ENCODE data around the gene KLHL22. TPM values are rescaled to one million over a fixed set of nuclear protein-coding genes. Genes with fewer than 3 reads are reported as not detected.
A peak's percentile ranks its signal among the peaks of the same experiment; 100 is the strongest.

KLHL22 gene
- total and polyA plus RNA-seq, 2 of the 4 experiments (the other 2 are of a cell fraction) = 27.1 to 30.1 TPM

- POLR2A ChIA-PET (ENCODE audit: unreplicated experiment) = no interaction called here
- CTCF ChIA-PET = no interaction called here
Observed at GRCh38 chr22:20427104-20427944, 68.3 kb downstream of the KLHL22 start.

More at GRCh38 chr22:20427104-20427944, 68.3 kb downstream of the KLHL22 start:
- no peak overlapping the region for H2BK20ac ChIP-seq (ENCODE audit: low read depth, low read length)
- H3K4ac ChIP-seq (ENCODE audit: low read depth, low read length) = no peak overlapping the region
- WGBS, 2 experiments (ENCODE audit: extremely low coverage in 2 of 2, insufficient read length in 1 of 2) = 94% methylated on average over 4 of the region's 8 CpGs; no CpG with 5 or more reads in 1 of the 2 experiments
- no TSS peak for BruUV-seq (replicated peaks)
- H3K56ac ChIP-seq (ENCODE audit: extremely low read depth, insufficient read depth, low read length) = no peak overlapping the region
- no peaks in the 10 kb centered on the region for H3K27me3 ChIP-seq (ENCODE audit: control insufficient read depth, insufficient read depth, low read length)
- no peak overlapping the region for H3K4me2 ChIP-seq (ENCODE audit: low read depth, low read length)
- no peak for ATAC-seq (ENCODE audit: low read depth)
- H3K9me1 ChIP-seq (ENCODE audit: insufficient read depth, low read length) = peaks cover 8% of the 10 kb centered on the region
- no peak for DNase-seq
- peaks cover 10% of the 10 kb centered on the region; the same call in 1 of the 2 replicates for H3K4me1 ChIP-seq (ENCODE audit: control insufficient read depth, insufficient read depth, low read length)
- H3K36me3 ChIP-seq (ENCODE audit: control insufficient read depth, insufficient read depth, low read length) = peaks cover 57% of the 10 kb centered on the region
- H2BK15ac ChIP-seq (ENCODE audit: low read depth, low read length) = no peak overlapping the region
- no peak overlapping the region for H4K91ac ChIP-seq (ENCODE audit: insufficient read depth, low read depth, low read length)
- peaks cover 72% of the 10 kb centered on the region for H4K20me1 ChIP-seq (ENCODE audit: insufficient read depth, low read length)
- H4K8ac ChIP-seq (ENCODE audit: low read depth in 2 of 2, low read length in 2 of 2) = no peak overlapping the region
- H3K14ac ChIP-seq (replicated peaks; ENCODE audit: low read depth, low read length) = no peak overlapping the region
- dilution Hi-C loops (cut with HindIII; ENCODE audit: low sequenced_read_pairs, unreplicated experiment) = no loop called here
- H2BK120ac ChIP-seq (ENCODE audit: low read depth, low read length) = no peak overlapping the region
- H2AK5ac ChIP-seq (ENCODE audit: low read depth, low read length) = no peak overlapping the region
- no peak overlapping the region for H3K27ac ChIP-seq (ENCODE audit: insufficient read depth, low read length)
- in situ Hi-C loops (cut with MboI; ENCODE audit: low sequenced_read_pairs) = no loop called here
- no peak overlapping the region for H2BK5ac ChIP-seq (ENCODE audit: low read depth, low read length, poor library complexity, severe bottlenecking)
- TF ChIP-seq SMC3 (IDR thresholded peaks at IDR 0.05; ENCODE audit: low read depth, low read length) (no peak), BHLHE40 (IDR thresholded peaks at IDR 0.05; ENCODE audit: low read depth, low read length) (no peak), ELK1 (IDR thresholded peaks at IDR 0.05; ENCODE audit: borderline replicate concordance, low read depth, low read length) (no peak), FOS (IDR thresholded peaks at IDR 0.05; ENCODE audit: low read depth, low read length) (no peak), MAFK (IDR thresholded peaks at IDR 0.05; ENCODE audit: low read depth, low read length) (no peak)
- no peak overlapping the region for H3K9ac ChIP-seq (ENCODE audit: low read depth, low read length)
- H3K4me3 ChIP-seq (ENCODE audit: insufficient read depth, low read depth, low read length) = no peak overlapping the region
- no peak overlapping the region for H4K5ac ChIP-seq (ENCODE audit: low read depth, low read length)
- no peak overlapping the region for H3K23ac ChIP-seq (ENCODE audit: low read depth, low read length)
- H3K9me3 ChIP-seq (ENCODE audit: control insufficient read depth, insufficient read depth, low read length) = no peaks in the 10 kb centered on the region
- H2AK9ac ChIP-seq (replicated peaks; ENCODE audit: low read depth, low read length, poor library complexity) = no peak overlapping the region
- intact Hi-C loops (cut with micrococcal nuclease) = no loop called here
- H2AFZ ChIP-seq (replicated peaks; ENCODE audit: low read length, poor library complexity) = peak overlapping the region; percentile 32
- H3K79me1 ChIP-seq (ENCODE audit: low read depth in 1 of 2, low read length in 2 of 2) = peaks cover 3 to 46% of the 10 kb centered on the region in 2 experiments; a peak in 3 of 4 replicates
- H3K18ac ChIP-seq (ENCODE audit: low read depth, low read length) = no peak overlapping the region

Measured in IMR-90 (cell line).